ENCODE measurements around the gene FAM171A1.
"Not testable (repeated sequence)": the region's sequence is repeated elsewhere in the genome, so short reads cannot be mapped to it uniquely, and the experiment has no call there.

FAM171A1 gene

GRCh38 chr10:15342970-15343369 lies 28.1 kb downstream of the FAM171A1 start:
- DNase-seq, result no peak

GRCh38 chr10:15341502-15342128 lies 29.5 kb downstream of the FAM171A1 start:
- no peak for DNase-seq

GRCh38 chr10:15339892-15340291 lies 31.2 kb downstream of the FAM171A1 start:
- DNase-seq, result no peak

GRCh38 chr10:15337441-15337923 lies 33.6 kb downstream of the FAM171A1 start:
- DNase-seq, result not testable (repeated sequence)

GRCh38 chr10:15336211-15336610 lies 34.9 kb downstream of the FAM171A1 start:
- DNase-seq, result no peak

- no peak for DNase-seq
Measured at GRCh38 chr10:15335508-15335907, 35.6 kb downstream of the FAM171A1 start.

- DNase-seq, result no peak
Measured at GRCh38 chr10:15334650-15335323, 36.3 kb downstream of the FAM171A1 start.

GRCh38 chr10:15333909-15334649 lies 37.0 kb downstream of the FAM171A1 start:
- no peak for DNase-seq

- not testable (repeated sequence) for DNase-seq
Measured at GRCh38 chr10:15333181-15333580, 37.9 kb downstream of the FAM171A1 start.

- no peak for DNase-seq
Measured at GRCh38 chr10:15331461-15331860, 39.6 kb downstream of the FAM171A1 start.

- no peak for DNase-seq
Measured at GRCh38 chr10:15329437-15329836, 41.7 kb downstream of the FAM171A1 start.

- DNase-seq, result no peak
Measured at GRCh38 chr10:15325944-15326284, 45.2 kb downstream of the FAM171A1 start.

- DNase-seq, result no peak
Measured at GRCh38 chr10:15325243-15325943, 45.7 kb downstream of the FAM171A1 start.

GRCh38 chr10:15324611-15325010 lies 46.5 kb downstream of the FAM171A1 start:
- no peak for DNase-seq

GRCh38 chr10:15324113-15324512 lies 47.0 kb downstream of the FAM171A1 start:
- no peak for DNase-seq

GRCh38 chr10:15322356-15322755 lies 48.7 kb downstream of the FAM171A1 start:
- no peak for DNase-seq

- DNase-seq, result no peak
Measured at GRCh38 chr10:15321431-15322341, 49.4 kb downstream of the FAM171A1 start.

GRCh38 chr10:15320522-15321203 lies 50.4 kb downstream of the FAM171A1 start:
- DNase-seq, result no peak

- no peak for DNase-seq
Measured at GRCh38 chr10:15320118-15320517, 51.0 kb downstream of the FAM171A1 start.

- DNase-seq, result no peak
Measured at GRCh38 chr10:15316871-15317464, 54.1 kb downstream of the FAM171A1 start.

- DNase-seq, result no peak
Measured at GRCh38 chr10:15316145-15316544, 54.9 kb downstream of the FAM171A1 start.
